Epithelial cell of proximal tubule (primary cell): ENCODE results near the gene SMAD2. TPM values are rescaled to one million over a fixed set of nuclear protein-coding genes. Genes with fewer than 3 reads are reported as not detected.

ENCODE experiments used
- DNase-seq: peaks from one replicate; pipeline ENCODE4 v3.0.0-alpha.2; 2011; ENCODE audit warnings: low read depth
- H3K4me3 ChIP-seq: 2 replicates; pipeline ENCODE4 v1.5.1; 2011; ENCODE audit warnings: low read depth, mild to moderate bottlenecking, low read length
- total RNA-seq: library from RNA; depleted of rRNA; stranded (reverse); fragments of >200 nt; gene quantifications from 2 replicates; pipeline ENCODE4 v1.2.3, GENCODE V29; 2015
- TF ChIP-seq, protein P1 (sequence below): conservative IDR thresholded peaks from 2 replicates; pipeline ENCODE4 v1.5.1; 2012; ENCODE audit warnings: low read depth, mild to moderate bottlenecking, low read length

Gene SMAD2
- total RNA-seq, 1 donor from 2014 or later = 79.5 TPM

- DNase-seq = no peak
- TF ChIP-seq, protein P1, sequence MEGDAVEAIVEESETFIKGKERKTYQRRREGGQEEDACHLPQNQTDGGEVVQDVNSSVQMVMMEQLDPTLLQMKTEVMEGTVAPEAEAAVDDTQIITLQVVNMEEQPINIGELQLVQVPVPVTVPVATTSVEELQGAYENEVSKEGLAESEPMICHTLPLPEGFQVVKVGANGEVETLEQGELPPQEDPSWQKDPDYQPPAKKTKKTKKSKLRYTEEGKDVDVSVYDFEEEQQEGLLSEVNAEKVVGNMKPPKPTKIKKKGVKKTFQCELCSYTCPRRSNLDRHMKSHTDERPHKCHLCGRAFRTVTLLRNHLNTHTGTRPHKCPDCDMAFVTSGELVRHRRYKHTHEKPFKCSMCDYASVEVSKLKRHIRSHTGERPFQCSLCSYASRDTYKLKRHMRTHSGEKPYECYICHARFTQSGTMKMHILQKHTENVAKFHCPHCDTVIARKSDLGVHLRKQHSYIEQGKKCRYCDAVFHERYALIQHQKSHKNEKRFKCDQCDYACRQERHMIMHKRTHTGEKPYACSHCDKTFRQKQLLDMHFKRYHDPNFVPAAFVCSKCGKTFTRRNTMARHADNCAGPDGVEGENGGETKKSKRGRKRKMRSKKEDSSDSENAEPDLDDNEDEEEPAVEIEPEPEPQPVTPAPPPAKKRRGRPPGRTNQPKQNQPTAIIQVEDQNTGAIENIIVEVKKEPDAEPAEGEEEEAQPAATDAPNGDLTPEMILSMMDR = no peak
- no peak overlapping the region for H3K4me3 ChIP-seq
These were observed 10.5 kb downstream of the SMAD2 start for GRCh38 chr18:47919916-47920315.

GRCh38 chr18:47917923-47918610 is 12.4 kb downstream of the SMAD2 start:
- TF ChIP-seq, protein P1 = no peak
- H3K4me3 ChIP-seq = no peak overlapping the region
- no peak for DNase-seq

DNA sequence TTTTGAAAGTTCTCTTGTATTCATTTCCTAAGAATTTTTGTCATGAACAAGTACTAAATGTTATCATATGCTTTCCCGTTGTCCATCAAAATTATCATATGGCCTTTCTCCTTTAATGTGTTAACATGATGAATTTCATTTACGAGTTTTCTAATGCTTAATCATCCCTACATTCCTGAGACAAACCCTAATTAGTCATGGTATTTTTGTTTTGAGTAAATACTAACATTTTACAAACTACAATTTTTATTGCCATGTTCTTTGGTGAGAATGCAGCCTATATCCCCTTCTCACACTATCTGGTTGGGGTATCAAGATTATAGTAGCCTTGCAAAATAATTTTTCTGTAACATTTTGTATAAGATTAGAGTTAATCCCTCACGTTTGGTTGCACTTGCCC is 14.5 kb downstream of the SMAD2 start:
- H3K4me3 ChIP-seq = no peak overlapping the region
- TF ChIP-seq, protein P1 = no peak
- no peak for DNase-seq

DNA sequence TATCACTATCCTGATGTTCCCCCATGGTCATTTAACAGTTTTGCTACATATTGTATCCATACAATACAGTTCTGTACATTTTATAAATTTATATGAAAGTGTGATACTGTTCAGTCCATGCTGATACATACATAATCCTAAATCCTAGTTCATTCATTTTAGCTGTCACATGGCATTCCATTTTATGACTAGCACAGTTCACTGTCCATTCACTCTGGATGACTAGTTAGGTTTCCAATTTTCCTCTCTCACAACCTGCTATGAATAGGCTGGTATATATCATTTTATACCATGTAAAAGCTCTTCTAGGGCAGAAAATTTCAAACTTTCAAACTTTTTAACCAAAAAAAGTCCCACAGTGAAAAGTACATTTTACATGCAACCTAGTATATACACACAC is 15.2 kb downstream of the SMAD2 start:
- no peak for DNase-seq
- H3K4me3 ChIP-seq = no peak overlapping the region
- TF ChIP-seq, protein P1 = no peak

GRCh38 chr18:47912794-47913585 is 17.5 kb downstream of the SMAD2 start:
- no peak for DNase-seq
- no peak overlapping the region for H3K4me3 ChIP-seq

DNA sequence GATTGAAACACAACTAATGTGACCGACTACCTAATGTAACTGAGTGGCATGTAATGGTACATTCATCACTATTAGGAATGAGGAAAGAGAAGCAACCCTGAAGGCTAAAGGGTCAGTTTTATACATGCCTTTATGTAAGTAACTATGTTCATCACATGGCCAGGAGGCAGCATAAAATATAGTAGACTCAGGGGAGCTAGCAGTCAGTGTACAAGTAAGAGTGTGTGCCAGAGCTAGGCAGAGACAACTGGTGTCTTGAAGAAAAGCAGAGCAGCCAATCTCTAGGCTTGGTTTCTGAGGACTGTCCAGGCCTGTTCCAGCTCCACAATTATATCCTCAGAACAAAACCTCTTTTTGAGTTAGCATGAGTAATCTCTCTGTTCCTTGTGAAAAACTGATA is 18.1 kb downstream of the SMAD2 start:
- H3K4me3 ChIP-seq = no peak overlapping the region
- TF ChIP-seq, protein P1 = no peak
- DNase-seq = no peak

More at GRCh38 chr18:47912794-47913585, 17.5 kb downstream of the SMAD2 start:
- TF ChIP-seq, protein P1 = no peak

DNA sequence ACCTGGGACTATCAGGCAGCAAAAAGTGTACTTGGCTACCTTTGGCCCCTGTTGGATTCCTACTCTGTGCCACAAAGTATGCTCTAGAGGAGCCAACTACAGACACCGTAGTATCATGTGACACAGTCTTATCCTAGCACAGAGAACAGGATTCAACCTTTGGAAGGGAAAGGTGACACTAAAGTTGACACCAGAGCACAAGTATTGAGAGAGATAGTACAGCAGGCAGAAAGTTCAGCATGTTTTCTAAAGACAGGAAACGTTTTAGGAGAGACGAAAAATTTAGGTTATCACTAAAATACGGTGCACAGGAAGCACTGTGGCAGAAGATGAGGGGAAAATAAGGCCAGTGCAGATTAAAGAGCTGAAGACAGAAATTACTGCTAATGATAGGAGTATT is 18.6 kb downstream of the SMAD2 start:
- no peak overlapping the region for H3K4me3 ChIP-seq
- DNase-seq = no peak
- TF ChIP-seq, protein P1 = no peak
